CD8-positive, alpha-beta memory T cell (primary cell): ENCODE results near the gene STARD13. TPM values are rescaled to one million over a fixed set of nuclear protein-coding genes. Genes with fewer than 3 reads are reported as not detected.

Experiments used
- CTCF ChIA-PET: fragments of 350-600 bp; sonication (Branson Sonifier 250); formaldehyde crosslinking; loops from one replicate; lab custom pipeline; 2021; ENCODE audit warnings: antibody characterized with exemption; lab: Charles Lee
- POLR2A ChIA-PET: fragments of 350-600 bp; sonication (Branson Sonifier 250); formaldehyde crosslinking; loops from one replicate; lab custom pipeline; 2021; ENCODE audit warnings: antibody characterized with exemption; lab: Charles Lee
- DNase-seq, 5 donors: peaks; one replicate each; pipeline versions ENCODE4 v3.0.0 to v3.0.0-alpha.2; 2020 to 2022; ENCODE audit warnings: mixed read lengths in 1 of 5
- H3K27ac ChIP-seq: one replicate; pipeline ENCODE4 v1.7.0; 2013; ENCODE audit warnings: low read depth, mild to moderate bottlenecking, low read length, moderate library complexity
- H3K27me3 ChIP-seq: 2 replicates; pipeline ENCODE4 v1.7.0; 2013; ENCODE audit warnings: low read length, mild to moderate bottlenecking; ENCODE audit not compliant: insufficient read depth, poor library complexity, severe bottlenecking
- H3K36me3 ChIP-seq: 2 replicates; pipeline ENCODE4 v1.7.0; 2013; ENCODE audit warnings: mild to moderate bottlenecking, low read length, moderate library complexity; ENCODE audit not compliant: insufficient read depth
- H3K4me1 ChIP-seq: 2 replicates; pipeline ENCODE4 v1.7.0; 2013; ENCODE audit warnings: mild to moderate bottlenecking, low read length, moderate library complexity; ENCODE audit not compliant: insufficient read depth
- H3K4me3 ChIP-seq: 2 replicates; pipeline ENCODE4 v1.7.0; 2013; ENCODE audit warnings: mild to moderate bottlenecking, low read length
- H3K9me3 ChIP-seq: 2 replicates; pipeline ENCODE4 v1.7.0; 2013; ENCODE audit warnings: mild to moderate bottlenecking, low read length
- H3K27ac Mint-ChIP-seq, 8 donors: one replicate each; pipeline ENCODE4 v1.8.0; 2020 to 2021; ENCODE audit warnings: mixed read lengths in 8 of 8, mild to moderate bottlenecking in 6 of 8, inconsistent platforms in 3 of 8, moderate library complexity in 3 of 8
- H3K27me3 Mint-ChIP-seq, 2 donors: one replicate each; pipeline ENCODE4 v1.8.0; 2020 to 2021; ENCODE audit warnings: mixed read lengths in 2 of 2, mild to moderate bottlenecking in 1 of 2, moderate library complexity in 1 of 2
- H3K36me3 Mint-ChIP-seq, 3 donors: one replicate each; pipeline ENCODE4 v1.8.0; 2020 to 2021; ENCODE audit warnings: mixed read lengths in 3 of 3, inconsistent platforms in 1 of 3, mild to moderate bottlenecking in 1 of 3
- H3K4me1 Mint-ChIP-seq, 3 donors: one replicate each; pipeline ENCODE4 v1.8.0; 2020 to 2021; ENCODE audit warnings: mixed read lengths in 3 of 3, inconsistent platforms in 1 of 3, mild to moderate bottlenecking in 1 of 3
- H3K4me3 Mint-ChIP-seq, 7 donors: one replicate each; pipeline ENCODE4 v1.8.0; 2020 to 2021; ENCODE audit warnings: mixed read lengths in 7 of 7, mild to moderate bottlenecking in 6 of 7, moderate library complexity in 4 of 7, inconsistent platforms in 2 of 7
- H3K9me3 Mint-ChIP-seq, 5 donors: one replicate each; pipeline ENCODE4 v1.8.0; 2020 to 2022; ENCODE audit warnings: mixed read lengths in 5 of 5, mild to moderate bottlenecking in 3 of 5, moderate library complexity in 2 of 5, inconsistent platforms in 1 of 5
- polyA plus RNA-seq: library from polyadenylated mRNA; unstranded; fragments of 300-500 nt; fragmentation: Illumina TruSeq; gene quantifications from one replicate; pipeline ENCODE4 v1.2.3, GENCODE V29; 2021
- total RNA-seq, 2 experiments: library from RNA; stranded (reverse); gene quantifications; one replicate each; pipeline ENCODE4 v1.2.3, GENCODE V29; 2021

The STARD13 gene
- total and polyA plus RNA-seq, 3 experiments from 2014 or later: 0.40 to 0.48 TPM; not detected in 1

GRCh38 chr13:33197541-33197971 lies 88.0 kb downstream of the STARD13 start:
- Mint-ChIP-seq H3K9me3 (no peaks in the 10 kb centered on the region), H3K36me3 (no peaks in the 10 kb centered on the region), H3K4me1 (peaks cover 6 to 9% (median 9%) of the 10 kb centered on the region in 3 donors), H3K4me3 (no peak overlapping the region), H3K27me3 (peaks cover 0 to 8% of the 10 kb centered on the region in 2 donors), H3K27ac (no peak overlapping the region)
- Histone ChIP-seq H3K36me3 (no peaks in the 10 kb centered on the region), H3K4me3 (no peak overlapping the region), H3K4me1 (no peaks in the 10 kb centered on the region), H3K27ac (no peak overlapping the region), H3K9me3 (no peaks in the 10 kb centered on the region), H3K27me3 (no peaks in the 10 kb centered on the region)
- CTCF ChIA-PET: no interaction called here
- POLR2A ChIA-PET: no interaction called here
- no peak for DNase-seq

- Histone ChIP-seq H3K27ac (no peak overlapping the region), H3K9me3 (no peaks in the 10 kb centered on the region), H3K36me3 (no peaks in the 10 kb centered on the region), H3K4me1 (no peaks in the 10 kb centered on the region), H3K27me3 (no peaks in the 10 kb centered on the region), H3K4me3 (no peak overlapping the region)
- H3K36me3 Mint-ChIP-seq: no peaks in the 10 kb centered on the region
- no peak for DNase-seq
- ChIA-PET POLR2A (no interaction called here), CTCF (no interaction called here)
- peaks cover 6 to 9% (median 9%) of the 10 kb centered on the region in 3 donors for H3K4me1 Mint-ChIP-seq
- H3K27me3 Mint-ChIP-seq: peaks cover 0 to 3% of the 10 kb centered on the region in 2 donors
- no peak overlapping the region for H3K4me3 Mint-ChIP-seq
- no peaks in the 10 kb centered on the region for H3K9me3 Mint-ChIP-seq
- no peak overlapping the region for H3K27ac Mint-ChIP-seq
Measured at GRCh38 chr13:33196767-33197166, 88.8 kb downstream of the STARD13 start.

- ChIA-PET POLR2A (no interaction called here), CTCF (no interaction called here)
- Mint-ChIP-seq H3K27ac (no peak overlapping the region), H3K4me3 (no peak overlapping the region), H3K36me3 (no peaks in the 10 kb centered on the region), H3K4me1 (peaks cover 6 to 9% (median 9%) of the 10 kb centered on the region in 3 donors), H3K27me3 (peaks cover 0 to 3% of the 10 kb centered on the region in 2 donors), H3K9me3 (no peaks in the 10 kb centered on the region)
- no peak overlapping the region for H3K27ac ChIP-seq
- H3K27me3 ChIP-seq: no peaks in the 10 kb centered on the region
- no peaks in the 10 kb centered on the region for H3K4me1 ChIP-seq
- no peaks in the 10 kb centered on the region for H3K9me3 ChIP-seq
- no peaks in the 10 kb centered on the region for H3K36me3 ChIP-seq
- H3K4me3 ChIP-seq: no peak overlapping the region
- no peak for DNase-seq
Measured at GRCh38 chr13:33195693-33196464, 89.7 kb downstream of the STARD13 start.

- Histone ChIP-seq H3K4me1 (no peaks in the 10 kb centered on the region), H3K27me3 (no peaks in the 10 kb centered on the region), H3K36me3 (no peaks in the 10 kb centered on the region), H3K4me3 (no peak overlapping the region), H3K9me3 (no peaks in the 10 kb centered on the region), H3K27ac (no peak overlapping the region)
- no peaks in the 10 kb centered on the region for H3K9me3 Mint-ChIP-seq
- peaks cover 1 to 3% of the 10 kb centered on the region in 2 donors for H3K27me3 Mint-ChIP-seq
- no peak for DNase-seq
- CTCF ChIA-PET: no interaction called here
- H3K36me3 Mint-ChIP-seq: no peaks in the 10 kb centered on the region
- no peak overlapping the region for H3K27ac Mint-ChIP-seq
- no peak overlapping the region for H3K4me3 Mint-ChIP-seq
- POLR2A ChIA-PET: no interaction called here
- peaks cover 6 to 9% (median 9%) of the 10 kb centered on the region in 3 donors for H3K4me1 Mint-ChIP-seq
Measured at GRCh38 chr13:33194820-33195692, 90.5 kb downstream of the STARD13 start.

- Mint-ChIP-seq H3K9me3 (no peaks in the 10 kb centered on the region), H3K36me3 (no peaks in the 10 kb centered on the region), H3K4me1 (peaks cover 6 to 9% (median 9%) of the 10 kb centered on the region in 3 donors), H3K4me3 (peak overlapping the region in 2 of 7 donors; percentile 4 to 31), H3K27me3 (peaks cover 3 to 4% of the 10 kb centered on the region in 2 donors), H3K27ac (no peak overlapping the region)
- no peak overlapping the region for H3K4me3 ChIP-seq
- H3K27me3 ChIP-seq: no peaks in the 10 kb centered on the region
- no peaks in the 10 kb centered on the region for H3K9me3 ChIP-seq
- no peak overlapping the region for H3K27ac ChIP-seq
- H3K4me1 ChIP-seq: no peaks in the 10 kb centered on the region
- ChIA-PET CTCF (no interaction called here), POLR2A (no interaction called here)
- no peaks in the 10 kb centered on the region for H3K36me3 ChIP-seq
- DNase-seq: no peak
Measured at GRCh38 chr13:33193428-33193974, 92.1 kb downstream of the STARD13 start.

GRCh38 chr13:33191425-33192210 lies 93.9 kb downstream of the STARD13 start:
- H3K4me3 ChIP-seq: no peak overlapping the region
- Mint-ChIP-seq H3K27me3 (peaks cover 0 to 4% of the 10 kb centered on the region in 2 donors), H3K36me3 (no peaks in the 10 kb centered on the region), H3K4me3 (no peak overlapping the region), H3K4me1 (peaks cover 9 to 14% (median 14%) of the 10 kb centered on the region in 3 donors), H3K27ac (no peak overlapping the region), H3K9me3 (no peaks in the 10 kb centered on the region)
- no peaks in the 10 kb centered on the region for H3K27me3 ChIP-seq
- POLR2A ChIA-PET: no interaction called here
- H3K36me3 ChIP-seq: no peaks in the 10 kb centered on the region
- H3K9me3 ChIP-seq: no peaks in the 10 kb centered on the region
- no peak for DNase-seq
- CTCF ChIA-PET: no interaction called here
- no peaks in the 10 kb centered on the region for H3K4me1 ChIP-seq
- no peak overlapping the region for H3K27ac ChIP-seq

- no peaks in the 10 kb centered on the region for H3K36me3 ChIP-seq
- no peak overlapping the region for H3K27ac ChIP-seq
- H3K27me3 Mint-ChIP-seq: peaks cover 3 to 4% of the 10 kb centered on the region in 2 donors
- DNase-seq: no peak
- no peaks in the 10 kb centered on the region for H3K27me3 ChIP-seq
- H3K9me3 ChIP-seq: no peaks in the 10 kb centered on the region
- no peak overlapping the region for H3K4me3 ChIP-seq
- no peaks in the 10 kb centered on the region for H3K4me1 ChIP-seq
- H3K27ac Mint-ChIP-seq: no peak overlapping the region
- peaks cover 9 to 14% (median 14%) of the 10 kb centered on the region in 3 donors for H3K4me1 Mint-ChIP-seq
- ChIA-PET POLR2A (no interaction called here), CTCF (no interaction called here)
- no peaks in the 10 kb centered on the region for H3K36me3 Mint-ChIP-seq
- H3K9me3 Mint-ChIP-seq: no peaks in the 10 kb centered on the region
- no peak overlapping the region for H3K4me3 Mint-ChIP-seq
Measured at GRCh38 chr13:33189470-33189869, 96.1 kb downstream of the STARD13 start.
